HFFc6 (cell line): ENCODE data around the gene LRP10. TPM values are rescaled to one million over a fixed set of nuclear protein-coding genes. Genes with fewer than 3 reads are reported as not detected.
"Not testable (repeated sequence)": the region's sequence is repeated elsewhere in the genome, so short reads cannot be mapped to it uniquely, and the experiment has no call there.

Source experiments
- DNase-seq: peaks from one replicate; pipeline ENCODE4 v3.0.0-alpha.2; 2018
- H3K27ac Mint-ChIP-seq: 2 replicates; pipeline ENCODE4 v1.8.0; 2020; ENCODE audit warnings: mild to moderate bottlenecking, mixed read lengths
- H3K27me3 Mint-ChIP-seq: 2 replicates; pipeline ENCODE4 v1.8.0; 2021; ENCODE audit warnings: mild to moderate bottlenecking, moderate library complexity, mixed read lengths; ENCODE audit not compliant: insufficient read depth
- H3K36me3 Mint-ChIP-seq: 2 replicates; pipeline ENCODE4 v1.8.0; 2021; ENCODE audit warnings: low read depth, mixed read lengths
- H3K4me1 Mint-ChIP-seq: 2 replicates; pipeline ENCODE4 v1.8.0; 2020; ENCODE audit warnings: low read depth, mixed read lengths
- H3K4me3 Mint-ChIP-seq: 2 replicates; pipeline ENCODE4 v1.8.0; 2020; ENCODE audit warnings: mild to moderate bottlenecking, moderate library complexity, mixed read lengths
- H3K9me3 Mint-ChIP-seq: 2 replicates; pipeline ENCODE4 v1.8.0; 2020; ENCODE audit warnings: mild to moderate bottlenecking, mixed read lengths
- CTCF ChIP-seq: fragments of 200-600 bp; sonication (generic); IDR thresholded peaks from 2 replicates; pipeline ENCODE4 v1.5.0; 2021; ENCODE audit warnings: antibody characterized with exemption, mild to moderate bottlenecking
- total RNA-seq, 6 experiments: library from RNA; stranded (reverse); fragmentation: NEBNext Ultra II Directional; extraction: Animal tissue kit (Norgen Biotek cat#: 25700); gene quantifications; 2 replicates in 1 of 6; 3 replicates in 5 of 6; pipeline ENCODE4 v1.2.3, GENCODE V29; 2021

LRP10 gene
- total RNA-seq, 6 experiments from 2014 or later: 168 to 226 (median 186) TPM

GRCh38 chr14:22856428-22856827 is 15.1 kb upstream of the LRP10 start:
- Mint-ChIP-seq H3K9me3 (peaks cover 3% of the 10 kb centered on the region), H3K36me3 (no peaks in the 10 kb centered on the region), H3K27me3 (no peaks in the 10 kb centered on the region; the same call in 1 of the 2 replicates), H3K4me3 (no peak overlapping the region), H3K27ac (no peak overlapping the region), H3K4me1 (peaks cover 16% of the 10 kb centered on the region)
- TF ChIP-seq CTCF: no peak
- DNase-seq: no peak

DNA sequence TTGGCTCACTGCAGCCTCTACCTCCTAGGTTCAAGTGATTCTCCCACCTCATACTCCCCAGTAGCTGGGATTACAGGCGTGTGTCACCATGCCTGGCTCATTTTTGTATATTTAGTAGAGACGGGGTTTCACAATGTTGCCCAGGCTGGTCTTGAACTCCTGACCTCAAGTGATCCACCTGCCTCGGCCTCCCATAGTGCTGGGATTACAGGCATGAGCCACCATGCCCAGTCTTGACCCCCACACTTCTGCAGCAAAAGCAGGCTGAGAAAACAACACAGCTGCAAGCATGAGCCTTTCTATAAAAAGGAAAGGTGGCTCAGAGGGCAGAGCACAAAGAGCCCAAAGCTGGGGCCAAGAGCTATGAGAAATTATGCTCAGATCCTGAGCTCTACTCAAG is 11.2 kb upstream of the LRP10 start:
- not testable (repeated sequence) for DNase-seq, H3K27me3 Mint-ChIP-seq, H3K4me3 Mint-ChIP-seq, H3K36me3 Mint-ChIP-seq, H3K4me1 Mint-ChIP-seq, H3K27ac Mint-ChIP-seq
- peaks cover 11% of the 10 kb centered on the region for H3K9me3 Mint-ChIP-seq

DNA sequence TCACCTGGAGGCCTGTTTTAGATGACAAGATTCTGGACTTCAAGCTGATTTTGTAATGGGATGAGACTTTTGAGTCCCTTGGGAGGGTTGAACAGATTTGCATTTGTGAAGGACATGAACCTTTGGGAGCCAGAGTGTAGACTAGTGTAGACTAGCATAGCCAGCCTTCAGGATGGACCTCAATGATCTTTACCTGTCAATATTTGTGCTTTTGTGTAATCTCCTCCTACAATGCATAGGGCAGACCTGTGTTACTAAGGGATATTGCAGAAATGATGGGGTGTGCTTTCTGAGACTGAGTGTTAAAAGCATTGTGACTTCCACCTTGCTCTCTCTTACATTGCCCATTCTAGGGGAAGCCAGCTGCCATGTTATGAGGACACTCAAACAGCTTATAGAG is 9.9 kb upstream of the LRP10 start:
- no peak for DNase-seq
- Mint-ChIP-seq H3K36me3 (peaks cover 5% of the 10 kb centered on the region; the same call in 1 of the 2 replicates), H3K27me3 (peaks cover 2% of the 10 kb centered on the region), H3K4me3 (no peak overlapping the region), H3K27ac (no peak overlapping the region), H3K4me1 (peaks cover 8% of the 10 kb centered on the region; the same call in 1 of the 2 replicates), H3K9me3 (peaks cover 11% of the 10 kb centered on the region)
- TF ChIP-seq CTCF: no peak

GRCh38 chr14:22864979-22865378 is 6.6 kb upstream of the LRP10 start:
- no peak overlapping the region for H3K27ac Mint-ChIP-seq
- peaks cover 8% of the 10 kb centered on the region; the same call in 1 of the 2 replicates for H3K4me1 Mint-ChIP-seq
- H3K27me3 Mint-ChIP-seq: peaks cover 2% of the 10 kb centered on the region
- no peak overlapping the region for H3K4me3 Mint-ChIP-seq
- peaks cover 5% of the 10 kb centered on the region; the same call in 1 of the 2 replicates for H3K36me3 Mint-ChIP-seq
- peaks cover 11% of the 10 kb centered on the region for H3K9me3 Mint-ChIP-seq
- no peak for DNase-seq
- no peak for TF ChIP-seq CTCF

DNA sequence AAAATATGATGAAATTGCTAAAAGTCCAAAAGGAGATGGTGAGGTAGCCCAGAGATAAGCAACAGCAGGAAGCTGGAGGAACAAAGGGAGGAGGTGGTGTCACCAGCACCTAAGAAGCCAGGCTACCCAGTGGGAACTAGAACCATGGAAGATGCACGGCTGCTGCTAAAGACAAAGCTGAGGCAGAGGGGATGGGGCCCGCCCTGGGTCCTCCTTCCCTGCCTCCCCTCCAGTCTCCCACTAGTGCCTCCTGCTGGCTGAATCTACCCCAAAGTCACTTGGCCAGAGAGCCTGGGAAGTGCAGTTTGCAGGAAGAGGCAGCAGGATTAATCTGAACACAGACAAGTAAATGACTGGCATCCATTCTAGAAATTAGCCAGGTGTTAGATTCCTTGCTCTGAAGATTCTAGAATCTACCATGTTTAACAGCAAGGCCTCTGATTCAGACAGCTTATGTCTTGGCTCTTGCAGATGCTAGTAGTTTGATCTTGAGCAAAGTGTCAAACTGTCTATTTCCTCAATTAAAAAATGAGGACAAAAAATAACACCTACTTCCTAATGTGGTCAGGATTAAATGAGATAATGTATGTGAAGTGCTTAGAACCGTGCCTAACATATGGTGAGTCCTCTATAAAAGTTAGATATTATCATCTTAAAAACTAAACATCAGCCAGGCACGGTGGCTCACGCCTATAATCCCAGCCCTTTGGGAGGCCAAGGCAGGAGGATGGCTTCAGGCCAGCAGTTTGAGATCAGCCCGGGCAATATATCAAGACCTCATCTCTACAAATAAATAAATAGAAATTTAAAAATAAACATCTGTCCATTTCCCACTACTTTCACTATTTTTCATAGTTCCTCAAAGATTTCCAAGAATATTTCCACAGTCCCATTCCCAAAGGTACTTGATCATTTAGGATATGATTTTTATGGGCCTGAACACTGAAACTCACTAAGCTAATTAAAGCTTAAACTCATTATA is 5.8 kb upstream of the LRP10 start:
- no peak for DNase-seq
- no peak overlapping the region for H3K27ac Mint-ChIP-seq
- peak; percentile 62 for TF ChIP-seq CTCF
- peaks cover 13% of the 10 kb centered on the region for H3K4me1 Mint-ChIP-seq
- peaks cover 5% of the 10 kb centered on the region; the same call in 1 of the 2 replicates for H3K36me3 Mint-ChIP-seq
- H3K27me3 Mint-ChIP-seq: peaks cover 2% of the 10 kb centered on the region
- H3K9me3 Mint-ChIP-seq: peaks cover 11% of the 10 kb centered on the region
- no peak overlapping the region for H3K4me3 Mint-ChIP-seq

DNA sequence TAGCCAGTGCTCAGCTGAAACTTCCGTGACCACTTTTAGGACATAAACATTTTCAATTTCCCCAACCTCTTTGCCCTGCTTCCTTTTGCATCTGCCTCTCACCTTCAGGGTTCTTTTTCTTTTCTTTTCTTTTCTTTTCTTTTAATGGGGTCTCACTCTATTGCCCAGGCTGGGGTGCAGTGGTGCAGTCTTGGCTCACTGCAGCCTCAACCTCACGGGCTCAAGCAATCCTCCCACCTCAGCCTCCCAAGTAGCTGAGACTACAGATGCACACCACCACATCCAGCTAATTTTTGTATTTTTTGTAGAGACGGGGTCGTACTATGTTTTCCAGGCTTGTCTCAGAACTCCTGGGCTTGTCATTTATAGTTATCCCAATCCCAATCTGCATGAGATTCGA is 4.7 kb upstream of the LRP10 start:
- peaks cover 21% of the 10 kb centered on the region for H3K4me1 Mint-ChIP-seq
- peaks cover 3% of the 10 kb centered on the region for H3K9me3 Mint-ChIP-seq
- H3K36me3 Mint-ChIP-seq: peaks cover 3% of the 10 kb centered on the region; the same call in 1 of the 2 replicates
- H3K27ac Mint-ChIP-seq: no peak overlapping the region
- no peak overlapping the region for H3K4me3 Mint-ChIP-seq
- TF ChIP-seq CTCF: no peak
- no peak for DNase-seq
- H3K27me3 Mint-ChIP-seq: peaks cover 2% of the 10 kb centered on the region
